Activated CD4-positive, alpha-beta T cell treated with anti-CD3 and anti-CD28 coated beads, Interleukin-2, Interleukin-4, amounts not matched to agents 100 ng/mL and 50 ng/mL, durations not matched to agents 16 hours and 8 hours (primary cell): ENCODE measurements around the gene TDRD9.
"Not testable (repeated sequence)": the region's sequence is repeated elsewhere in the genome, so short reads cannot be mapped to it uniquely, and the experiment has no call there.

ENCODE experiments used
- DNase-seq: peaks from one replicate; pipeline ENCODE4 v3.0.0-alpha.2; 2020; ENCODE audit warnings: low spot score

Gene TDRD9

DNA sequence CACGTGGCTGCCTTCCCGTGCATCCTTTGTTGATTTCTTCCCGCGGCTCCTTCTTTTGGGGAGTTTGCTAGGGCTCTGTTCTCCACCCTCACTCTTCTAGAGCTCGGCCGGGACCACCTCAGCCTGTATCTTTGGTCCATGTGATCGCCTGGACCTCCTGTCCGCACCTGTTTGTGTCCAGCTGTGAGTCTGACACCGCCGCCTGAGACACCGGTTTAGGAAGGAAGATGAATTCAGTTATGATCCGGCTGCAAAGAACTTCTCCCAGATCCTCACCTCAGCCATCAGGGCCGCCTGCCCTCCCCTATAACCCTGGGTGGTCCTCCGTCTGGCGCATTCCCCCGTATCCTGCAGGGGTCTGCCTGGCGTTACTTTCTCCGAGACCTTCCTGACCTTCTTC is 690 bp upstream of the TDRD9 start:
- no peak for DNase-seq

DNA sequence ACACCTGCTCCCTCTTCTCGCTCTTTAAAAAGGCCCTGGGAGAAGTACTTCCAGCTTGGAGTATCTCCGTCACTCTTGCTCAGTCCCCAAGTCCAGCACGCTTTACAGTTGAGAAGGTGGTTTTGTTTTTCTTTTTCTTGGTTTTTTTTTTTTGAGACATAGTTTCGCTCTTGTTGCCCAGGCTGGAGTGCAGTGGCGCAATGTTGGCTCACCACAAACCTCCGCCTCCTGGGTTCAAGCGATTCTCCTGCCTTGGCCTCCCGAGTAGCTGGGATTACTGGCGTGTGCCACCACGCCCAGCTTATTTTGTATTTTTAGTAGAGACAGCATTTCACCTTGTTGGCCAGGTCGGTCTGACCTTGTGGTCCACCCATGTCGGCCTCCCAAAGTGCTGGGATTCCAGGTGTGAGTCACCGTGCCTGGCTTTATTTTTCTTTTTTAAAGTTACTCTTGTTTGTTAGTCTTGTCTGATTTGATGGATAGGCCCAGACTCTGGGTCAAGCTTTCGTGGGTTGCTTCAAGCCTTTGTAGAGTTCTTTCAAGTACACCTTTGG is 1.9 kb downstream of the TDRD9 start:
- no peak for DNase-seq

DNA sequence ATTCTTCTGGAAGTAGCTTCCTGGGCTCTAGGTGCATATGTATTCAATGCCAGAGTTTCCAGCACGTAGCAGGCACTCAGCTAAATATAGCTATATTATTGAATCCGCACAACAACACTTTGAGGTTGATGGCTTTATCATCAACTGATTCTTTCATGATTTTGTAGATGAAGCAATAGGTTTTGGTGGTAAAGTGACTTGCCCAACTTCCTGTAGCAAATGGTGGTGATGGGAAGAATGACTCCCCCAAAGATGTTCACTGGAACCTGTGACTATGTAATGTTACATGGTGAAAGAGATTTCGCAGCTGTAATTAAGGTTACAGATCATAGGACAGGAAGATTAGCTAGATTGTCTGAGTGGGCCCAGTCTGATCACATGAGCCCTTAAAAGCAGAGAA is 3.2 kb downstream of the TDRD9 start:
- DNase-seq, result no peak

DNA sequence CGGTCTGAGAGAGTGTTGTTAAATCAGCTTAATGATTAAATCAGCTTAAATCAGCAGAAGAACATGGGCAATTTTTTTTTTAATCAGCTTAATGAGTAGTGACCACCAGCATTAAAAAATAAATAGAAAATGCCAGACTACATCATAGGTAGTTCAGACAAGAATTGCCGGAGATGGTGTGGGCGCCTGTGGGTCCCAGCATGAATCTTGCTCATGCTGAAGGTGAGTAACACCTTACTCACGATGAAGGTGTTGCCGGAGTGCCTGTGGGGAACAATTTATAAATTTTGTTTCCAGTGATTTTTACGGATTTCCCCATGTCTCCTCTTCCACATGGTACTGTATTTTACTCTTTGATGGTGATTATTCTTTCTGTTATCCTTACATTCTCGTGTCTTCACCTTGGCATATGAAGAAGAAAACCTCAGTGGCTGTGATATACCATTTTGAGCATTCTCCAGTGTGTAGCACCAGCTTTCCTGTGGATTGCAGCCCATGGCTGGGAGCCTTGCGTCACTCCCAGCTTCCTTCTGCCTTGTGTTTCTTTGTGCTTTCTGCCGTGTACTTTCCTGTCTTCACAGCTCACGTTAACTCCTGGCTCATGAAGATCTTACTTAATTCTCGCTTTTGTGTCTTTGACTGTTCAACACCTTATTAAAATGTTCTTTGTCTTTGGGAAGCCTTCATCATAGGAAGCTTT is 4.7 kb downstream of the TDRD9 start:
- no peak for DNase-seq

DNA sequence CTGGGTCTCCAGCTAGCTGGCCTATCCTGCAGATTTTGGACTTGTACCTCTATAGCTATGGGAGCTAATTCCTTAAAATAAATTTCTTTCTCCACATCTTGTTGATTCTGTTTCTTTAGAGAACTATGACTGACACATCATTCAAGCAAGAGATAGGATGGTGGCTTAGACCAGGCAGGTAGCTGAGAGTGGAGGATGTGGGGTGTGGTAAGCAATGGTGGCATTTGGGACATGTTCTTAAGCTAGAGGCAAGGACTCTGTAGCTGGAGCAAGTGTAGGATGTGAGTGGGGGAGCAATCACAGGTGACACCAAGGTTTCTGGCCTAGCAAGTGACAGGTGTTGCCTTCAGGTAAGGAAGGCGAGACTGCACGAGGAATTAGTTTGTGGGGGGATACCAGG is 6.8 kb downstream of the TDRD9 start:
- no peak for DNase-seq

DNA sequence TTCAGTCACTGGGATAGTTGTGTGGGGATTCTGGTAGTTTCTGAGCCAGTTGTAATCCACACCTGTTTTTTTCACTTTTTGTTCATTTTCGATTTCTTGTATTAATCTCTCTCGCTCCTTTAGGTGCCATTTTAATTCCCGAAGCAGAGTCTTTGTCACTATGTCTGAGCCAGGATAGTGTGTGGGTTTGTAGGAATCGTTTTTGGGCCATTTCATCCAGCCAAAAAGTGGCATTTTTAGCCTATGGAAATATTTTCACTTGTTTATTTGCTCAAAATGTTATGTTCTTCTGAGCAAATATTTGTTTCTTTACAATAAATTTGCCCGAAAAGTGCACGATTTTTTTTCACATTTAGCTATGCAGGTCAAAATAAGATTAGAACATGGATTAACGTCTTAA is 13.2 kb downstream of the TDRD9 start:
- DNase-seq, result no peak

DNA sequence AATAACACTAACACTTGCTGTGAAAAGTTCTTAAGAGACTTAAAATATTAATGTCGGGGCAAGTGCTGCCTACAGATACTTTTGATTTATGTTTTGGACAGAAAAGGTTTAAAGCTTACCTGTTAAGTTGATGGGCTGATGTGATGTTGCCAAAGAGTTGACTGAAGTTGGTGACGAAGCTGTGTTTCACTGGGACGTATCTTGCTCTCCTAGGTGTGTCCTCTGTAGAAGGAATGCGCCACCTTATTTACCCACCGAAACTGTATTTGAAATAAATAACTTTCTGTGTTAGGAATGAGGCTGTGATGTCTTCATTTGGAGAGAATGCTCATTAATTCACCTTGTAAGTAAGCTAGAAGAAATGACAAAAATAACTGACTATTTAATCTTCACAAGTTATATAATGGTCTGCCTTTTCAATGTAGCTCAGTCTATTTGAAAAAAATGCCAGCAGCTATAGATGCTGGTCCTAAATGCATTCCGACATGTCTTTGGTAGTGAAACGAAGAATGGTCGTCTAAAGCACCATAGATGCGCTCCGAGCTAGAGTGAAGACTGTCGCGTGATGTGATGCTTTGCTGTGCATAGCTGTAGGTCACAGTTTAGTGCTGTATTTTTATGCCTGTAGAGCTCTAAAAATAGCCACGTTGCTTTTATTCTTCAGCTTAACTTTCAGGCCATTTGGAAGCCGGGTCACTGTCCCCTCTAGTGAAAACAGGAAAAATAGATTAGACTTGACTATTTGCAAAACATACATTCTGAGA is 13.9 kb downstream of the TDRD9 start, which contains the start of gene RD3L:
TSS of gene RD3L (minus strand) at position 557 of the 764 bp plus-strand sequence. CDS start 834 bp downstream, outside the sequence.
- DNase-seq, result no peak

DNA sequence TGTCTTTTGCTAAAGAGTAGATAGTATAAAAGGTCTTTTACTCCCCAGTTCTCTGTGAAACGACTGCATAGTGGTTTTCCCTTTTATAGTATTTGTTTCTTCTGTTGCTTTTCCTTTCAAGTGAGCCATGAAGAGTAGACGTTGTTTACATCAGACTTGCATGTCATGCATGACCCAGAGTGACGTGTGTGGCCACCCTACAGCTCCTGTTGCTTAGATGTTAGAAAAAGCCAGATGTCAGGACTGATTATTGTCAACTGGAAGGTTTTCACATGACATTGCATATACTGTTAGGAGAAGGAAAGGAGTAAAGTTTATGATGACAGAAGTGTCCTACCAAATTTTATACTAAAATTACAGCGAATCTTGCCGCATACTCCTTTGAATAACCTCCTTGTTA is 15.4 kb downstream of the TDRD9 start:
- no peak for DNase-seq

DNA sequence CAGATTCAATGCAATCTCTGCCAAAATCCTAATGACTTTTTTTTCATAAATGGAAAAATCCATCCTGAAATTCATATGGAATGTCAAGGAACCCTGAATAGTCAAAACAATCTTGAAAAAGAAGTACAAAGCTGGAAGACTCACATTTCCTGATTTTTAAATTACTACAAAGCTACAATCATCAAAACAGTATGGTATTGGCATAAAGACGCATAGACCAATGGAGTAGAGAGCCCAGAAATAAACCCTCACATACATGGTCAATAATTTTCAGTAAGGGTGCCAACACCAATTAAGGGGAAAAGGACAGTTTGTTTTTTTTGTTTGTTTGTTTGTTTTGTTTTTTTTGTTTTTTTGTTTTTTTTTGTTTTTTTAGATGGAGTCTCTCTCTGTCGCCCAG is 18.7 kb downstream of the TDRD9 start:
- DNase-seq, result no peak

DNA sequence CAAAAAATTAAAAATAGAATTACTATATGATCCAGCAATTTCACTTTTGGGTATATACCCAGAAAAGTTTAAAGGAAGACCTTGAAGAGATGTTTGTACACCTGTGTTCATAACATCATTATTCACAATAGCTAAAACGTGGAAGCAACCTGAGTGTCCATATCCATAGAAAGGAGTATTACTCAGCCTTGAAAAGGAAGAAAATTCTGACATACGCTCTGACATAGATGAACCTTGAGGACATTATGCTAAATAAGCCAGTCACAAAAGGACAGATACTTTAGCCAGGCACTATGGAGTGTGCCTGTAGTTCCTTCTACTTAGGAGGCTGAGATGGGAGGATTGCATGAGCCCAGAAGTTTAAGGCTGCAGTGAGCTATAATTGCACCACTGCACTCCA is 20.2 kb downstream of the TDRD9 start:
- no peak for DNase-seq

DNA sequence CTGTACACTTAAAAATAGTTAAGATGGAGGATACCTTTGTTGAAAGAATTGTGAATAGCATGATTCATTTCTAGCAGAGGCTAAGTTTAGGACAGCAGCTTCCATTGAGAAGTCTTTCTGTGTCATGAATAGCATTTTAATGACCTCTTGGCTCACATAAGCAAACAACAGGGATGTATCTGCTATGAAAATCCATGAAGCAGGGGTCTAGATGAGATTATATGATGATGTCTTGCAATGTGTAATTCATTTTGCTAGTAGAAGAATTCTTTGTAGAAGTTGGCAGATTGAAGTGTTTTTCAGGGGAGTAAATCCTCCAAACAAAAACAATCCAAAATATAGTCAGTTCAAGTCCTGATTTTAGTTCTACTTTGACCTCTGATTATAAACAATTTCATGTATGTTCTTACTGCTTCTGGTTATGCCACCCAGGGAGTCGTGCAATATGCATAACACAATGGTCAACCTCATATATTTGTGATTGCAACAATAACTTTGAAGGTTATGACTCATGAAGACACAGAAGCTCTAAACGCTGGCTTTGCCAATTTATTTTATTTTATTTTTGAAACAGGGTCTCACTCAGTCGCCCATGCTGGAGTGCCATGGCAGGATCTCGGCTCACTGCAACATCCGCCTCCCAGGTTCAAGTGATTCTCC is 21.0 kb downstream of the TDRD9 start:
- no peak for DNase-seq

DNA sequence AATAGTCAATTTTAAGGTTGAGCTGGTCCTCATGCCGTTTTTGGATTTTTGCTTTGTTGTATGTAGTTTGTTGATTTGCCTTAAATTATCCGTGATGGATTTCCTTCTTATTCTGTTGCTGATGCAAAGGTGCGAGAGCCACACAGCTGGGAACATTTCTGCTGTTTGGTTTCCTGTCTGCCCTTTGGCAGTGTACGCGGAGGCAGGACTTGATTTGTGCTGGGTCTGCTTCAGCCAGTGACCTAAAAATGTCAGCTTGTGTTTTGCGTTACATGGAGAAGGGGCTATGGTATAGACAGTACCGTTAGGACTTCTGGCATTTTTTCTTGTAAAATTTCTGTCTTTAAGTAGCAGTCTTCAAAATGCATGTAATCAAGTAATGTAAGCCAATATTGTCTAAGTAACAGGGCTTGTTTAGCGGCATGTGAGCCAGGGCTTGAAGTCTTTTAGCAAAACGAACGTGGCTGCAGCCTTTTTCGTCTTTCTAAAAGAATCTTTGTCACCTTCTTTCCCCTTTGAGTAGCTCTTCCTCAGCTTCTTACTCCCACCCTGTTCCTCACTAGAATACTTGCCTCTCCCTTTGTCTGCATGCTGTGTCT is 32.3 kb downstream of the TDRD9 start:
- DNase-seq, result no peak

DNA sequence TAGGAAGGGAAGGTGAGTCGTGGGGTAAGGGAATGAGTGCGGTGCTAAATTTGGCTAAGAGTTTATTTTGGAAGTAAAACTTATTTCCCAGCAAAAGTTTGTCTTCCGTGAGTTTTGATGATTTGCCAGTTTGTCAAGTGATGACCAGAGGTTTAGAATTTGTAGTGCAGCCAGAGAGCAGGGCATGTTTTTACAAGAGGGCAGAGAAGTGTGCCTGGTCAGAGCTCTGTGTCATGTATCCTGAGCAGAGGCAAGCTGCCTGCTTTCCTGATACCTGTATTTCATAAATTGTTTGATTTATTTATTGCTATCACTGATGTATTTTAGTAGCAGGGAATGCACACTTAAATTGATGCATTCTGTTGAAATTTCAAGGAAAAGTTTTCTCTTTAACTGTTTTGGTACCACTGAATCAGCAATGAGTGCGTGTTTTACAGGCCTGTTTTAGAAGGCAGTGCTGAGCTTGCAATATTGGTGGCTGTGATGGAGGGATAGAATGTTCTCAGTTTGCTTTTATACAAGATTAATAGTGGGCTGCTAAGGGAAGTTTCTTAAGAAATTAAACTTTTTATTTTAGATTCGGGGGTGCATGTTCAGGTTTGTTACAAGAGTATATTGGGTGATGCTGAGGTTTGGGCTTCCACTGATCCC is 33.8 kb downstream of the TDRD9 start:
- no peak for DNase-seq

DNA sequence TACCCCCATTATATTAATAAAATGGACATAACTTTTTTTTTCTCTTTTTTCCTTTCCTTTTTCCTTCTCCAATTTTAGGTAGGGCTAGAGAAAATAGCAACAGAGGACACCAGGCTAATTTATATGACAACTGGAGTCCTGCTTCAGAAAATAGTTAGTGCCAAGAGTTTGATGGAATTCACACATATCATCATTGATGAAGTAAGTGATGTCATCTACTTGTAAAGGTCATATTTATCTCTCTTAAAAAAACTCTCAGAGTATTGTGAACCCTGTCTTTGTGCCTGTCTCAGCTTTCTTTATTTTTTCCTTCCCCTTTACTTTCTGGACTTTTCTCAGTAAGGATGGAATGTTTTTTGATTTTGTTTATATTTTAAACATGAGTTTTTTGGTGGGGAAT is 38.4 kb downstream of the TDRD9 start:
- DNase-seq, result no peak

DNA sequence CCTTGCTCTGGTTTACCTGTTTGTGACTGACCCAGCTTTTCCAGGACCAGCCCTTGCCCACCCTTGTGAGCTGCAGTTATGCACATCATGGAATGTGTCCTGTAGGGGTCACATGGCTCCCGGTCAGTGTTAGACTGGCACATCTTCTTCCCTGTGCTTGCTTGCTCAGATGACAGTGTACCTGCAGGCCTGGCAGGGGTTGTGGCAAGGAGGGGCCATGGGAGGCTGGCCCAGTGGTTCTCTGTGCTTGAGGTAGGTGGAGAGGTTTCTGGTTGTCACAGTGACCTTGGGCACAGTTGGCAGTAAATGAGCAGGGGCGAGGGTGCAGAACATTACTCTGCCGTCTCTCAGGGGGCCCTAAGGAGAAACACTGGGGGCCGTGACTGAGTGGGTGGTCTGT is 41.7 kb downstream of the TDRD9 start:
- no peak for DNase-seq

DNA sequence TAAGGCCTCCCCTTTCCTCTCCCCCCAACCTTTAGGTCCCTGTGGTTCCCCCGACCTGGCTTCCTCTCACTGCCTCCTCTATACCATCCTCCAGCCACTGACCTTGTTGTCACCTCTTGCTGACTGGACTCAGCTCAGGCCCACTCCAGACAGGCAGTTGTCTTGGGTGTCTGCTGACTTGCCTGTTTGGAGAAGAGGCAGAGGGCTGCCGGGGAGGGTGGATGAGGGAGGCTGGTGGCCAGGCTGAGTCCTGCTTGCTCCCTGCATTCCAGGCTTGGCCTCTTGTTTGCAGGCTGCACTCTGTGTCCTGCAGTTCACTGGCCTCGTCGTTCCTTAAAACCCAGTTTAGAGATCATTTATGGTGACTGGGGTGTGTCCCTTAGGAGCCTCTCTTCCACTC is 45.1 kb downstream of the TDRD9 start:
- DNase-seq, result no peak

DNA sequence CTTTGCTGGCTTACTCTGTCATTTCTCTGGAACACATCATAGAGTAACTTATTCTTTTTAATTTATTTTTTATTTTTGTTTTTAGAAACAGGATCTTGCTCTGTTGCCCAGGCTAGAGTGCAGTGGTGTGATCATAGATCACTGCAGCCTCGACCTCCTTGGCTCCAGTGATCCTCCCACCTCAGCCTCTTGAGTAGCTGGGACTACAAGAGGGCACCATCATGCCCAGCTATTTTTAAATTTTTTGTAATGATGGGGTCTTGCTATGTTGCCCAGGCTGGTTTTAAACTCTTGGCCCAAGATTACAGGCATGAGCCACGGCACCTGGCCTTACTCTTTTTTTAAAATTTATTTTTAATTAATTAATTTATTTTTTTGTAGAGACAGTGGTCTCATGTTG is 46.3 kb downstream of the TDRD9 start:
- no peak for DNase-seq

DNA sequence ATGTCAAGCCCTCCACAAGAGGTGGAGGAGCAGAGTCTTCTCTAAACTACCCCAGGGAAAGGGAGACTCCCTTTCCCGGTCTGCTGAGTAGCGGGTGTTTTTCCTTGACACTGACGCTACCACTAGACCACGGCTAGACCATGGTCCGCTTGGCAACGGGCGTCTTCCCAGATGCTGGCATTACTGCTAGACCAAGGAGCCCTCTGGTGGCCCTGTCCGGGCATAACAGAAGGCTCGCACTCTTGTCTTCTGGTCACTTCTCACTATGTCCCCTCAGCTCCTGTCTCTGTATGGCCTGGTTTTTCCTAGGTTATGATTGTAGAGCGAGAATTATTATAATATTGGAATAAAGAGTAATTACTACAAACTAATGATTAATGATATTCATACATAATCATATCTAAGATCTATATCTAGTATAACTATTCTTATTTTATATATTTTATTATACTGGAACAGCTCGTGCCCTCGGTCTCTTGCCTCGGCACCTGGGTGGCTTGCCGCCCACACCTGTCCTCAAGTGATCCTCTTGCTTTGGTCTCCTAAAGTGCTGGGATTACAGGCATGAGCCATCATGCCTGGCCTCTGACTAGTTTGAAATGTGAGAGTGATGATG is 52.5 kb downstream of the TDRD9 start:
- DNase-seq, result not testable (repeated sequence)

DNA sequence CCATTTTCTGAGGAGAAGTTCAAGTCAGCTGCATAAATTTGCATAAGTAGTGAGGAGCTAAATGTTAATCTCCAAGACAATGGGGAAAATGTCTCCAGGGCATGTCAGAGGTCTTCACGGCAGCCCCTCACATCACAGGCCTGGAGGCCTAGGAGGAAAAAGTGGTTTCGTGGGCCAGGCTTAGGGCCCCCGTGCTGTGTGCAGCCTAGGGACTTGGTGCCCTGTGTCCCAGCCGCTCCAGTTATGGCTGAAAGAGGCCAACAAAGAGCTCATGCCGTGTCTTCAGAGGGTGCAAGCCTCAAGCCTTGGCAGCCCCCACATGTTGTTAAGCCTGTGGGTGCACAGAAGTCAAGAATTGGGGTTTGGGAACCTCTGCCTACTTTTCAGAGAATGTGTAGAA is 55.9 kb downstream of the TDRD9 start:
- no peak for DNase-seq

DNA sequence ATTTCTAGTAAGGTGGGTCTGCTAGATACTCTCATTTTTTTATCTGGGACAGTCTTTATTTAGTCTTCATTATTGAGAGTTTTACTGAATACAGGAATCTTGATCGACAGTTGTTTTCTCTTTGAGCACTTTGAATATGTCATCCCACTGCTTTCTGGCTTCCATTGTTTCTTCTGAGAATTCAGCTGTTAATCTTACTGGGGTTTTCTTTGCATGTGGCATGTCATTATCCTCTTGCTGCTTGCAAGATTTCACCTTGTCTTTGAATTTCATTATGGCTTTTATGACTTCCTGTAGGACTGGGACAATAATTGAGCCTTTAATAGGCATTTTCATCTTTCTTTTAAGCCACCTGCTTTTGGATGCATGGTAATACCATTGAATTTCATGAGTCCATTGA is 60.8 kb downstream of the TDRD9 start:
- no peak for DNase-seq

DNA sequence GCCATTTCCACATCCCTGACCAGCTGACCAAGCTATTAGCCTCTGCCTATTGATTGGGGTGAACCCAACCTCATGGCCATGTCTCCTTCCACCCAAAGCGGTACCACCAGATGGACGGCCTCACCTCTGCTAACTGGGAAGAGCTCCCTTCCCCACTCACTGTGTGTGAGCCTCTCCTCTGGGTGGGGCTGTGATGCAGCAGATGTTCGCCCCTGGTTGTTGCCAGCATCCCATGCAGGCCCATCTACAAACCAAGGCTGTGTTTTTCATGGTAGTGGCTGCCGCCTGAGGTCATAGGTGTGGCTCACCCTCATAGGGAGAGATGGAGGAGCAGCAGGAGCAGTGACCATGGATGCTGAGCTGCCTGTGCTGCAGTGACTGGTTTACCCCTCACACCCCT is 61.7 kb downstream of the TDRD9 start:
- DNase-seq, result no peak
